NCI-H187 (cell line): ENCODE data around the gene VRK1.

Experiments
- DNase-seq, 2 experiments: peaks; one replicate each; lab custom pipeline; 2025; lab: John Stamatoyannopoulos, UW

Gene VRK1

DNA sequence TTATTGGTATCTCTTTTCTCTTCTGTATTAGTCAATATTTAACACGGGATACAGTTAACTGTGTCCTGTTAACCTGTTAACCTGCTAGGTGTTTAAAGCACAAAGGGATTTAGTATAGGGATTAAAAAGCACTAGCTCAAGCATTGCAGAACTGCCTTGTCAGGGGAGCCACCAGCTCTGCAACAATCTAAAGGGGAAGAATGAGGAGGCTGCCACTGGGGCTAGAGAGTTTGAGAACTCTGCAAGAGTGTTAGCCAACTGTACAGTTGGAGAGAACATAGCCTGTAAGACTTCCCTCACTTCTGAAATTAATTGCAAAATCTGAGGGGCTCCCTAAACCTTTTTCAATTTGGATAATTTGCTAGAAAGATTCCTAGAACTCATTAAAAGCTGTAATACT is 6.5 kb upstream of the VRK1 start:
- no peak for DNase-seq

DNA sequence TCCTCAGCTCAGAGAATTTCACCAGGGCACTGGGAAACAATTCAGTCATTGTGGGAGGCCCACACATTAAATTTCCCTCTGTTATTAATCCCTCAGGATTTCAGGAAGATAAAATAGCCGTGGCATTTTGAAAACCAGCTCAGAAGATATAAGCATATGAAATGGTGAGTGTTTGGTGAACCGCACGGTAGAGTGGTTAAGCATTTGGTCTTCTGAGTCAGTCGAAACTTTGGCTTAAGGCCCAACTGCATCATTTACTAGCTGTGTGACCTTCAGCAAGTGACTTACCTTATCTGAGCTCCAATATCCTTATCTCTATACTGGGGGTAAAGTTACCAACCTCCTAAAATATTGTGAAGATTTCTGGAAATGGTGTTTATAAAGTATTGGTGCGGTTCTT is 5.2 kb upstream of the VRK1 start:
- DNase-seq = no peak

DNA sequence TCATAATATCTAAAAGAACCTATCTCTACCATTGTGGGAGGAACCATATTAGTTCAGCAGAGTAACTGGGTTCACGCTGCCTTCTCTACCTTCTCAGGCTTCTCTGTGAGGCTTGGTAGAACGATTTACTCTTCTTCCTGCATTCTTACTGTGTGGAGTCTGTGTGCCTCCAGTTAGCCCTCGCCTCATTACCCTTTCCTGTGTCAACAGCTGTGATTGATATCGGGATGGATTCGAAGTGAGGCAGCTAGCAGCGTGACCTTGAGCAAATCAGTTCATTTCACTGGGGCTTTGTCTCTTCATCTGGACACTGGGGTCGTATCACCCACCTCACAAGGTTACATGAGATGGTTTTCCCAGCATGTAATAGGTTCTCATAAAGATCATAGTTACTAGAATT is 4.6 kb upstream of the VRK1 start:
- DNase-seq = no peak

DNA sequence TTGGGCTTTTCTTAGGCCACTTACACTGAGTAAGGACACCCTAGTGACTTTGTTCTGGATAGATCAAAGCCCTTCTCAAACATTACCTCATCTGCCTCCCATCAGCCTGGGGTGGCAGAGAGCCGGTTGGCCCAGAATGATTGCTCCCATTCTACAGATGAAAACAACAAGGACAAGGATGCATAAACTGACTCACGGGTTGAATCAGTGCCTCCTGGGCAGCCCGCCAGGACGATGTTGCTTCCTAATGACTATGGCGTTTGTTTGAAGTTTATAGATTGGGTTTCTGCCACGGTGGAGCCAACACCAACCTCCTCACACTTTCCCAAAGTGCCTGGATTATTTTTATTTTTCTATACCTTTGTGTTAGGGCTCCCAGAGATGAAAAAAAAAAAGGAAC is 3.6 kb upstream of the VRK1 start:
- DNase-seq = no peak

DNA sequence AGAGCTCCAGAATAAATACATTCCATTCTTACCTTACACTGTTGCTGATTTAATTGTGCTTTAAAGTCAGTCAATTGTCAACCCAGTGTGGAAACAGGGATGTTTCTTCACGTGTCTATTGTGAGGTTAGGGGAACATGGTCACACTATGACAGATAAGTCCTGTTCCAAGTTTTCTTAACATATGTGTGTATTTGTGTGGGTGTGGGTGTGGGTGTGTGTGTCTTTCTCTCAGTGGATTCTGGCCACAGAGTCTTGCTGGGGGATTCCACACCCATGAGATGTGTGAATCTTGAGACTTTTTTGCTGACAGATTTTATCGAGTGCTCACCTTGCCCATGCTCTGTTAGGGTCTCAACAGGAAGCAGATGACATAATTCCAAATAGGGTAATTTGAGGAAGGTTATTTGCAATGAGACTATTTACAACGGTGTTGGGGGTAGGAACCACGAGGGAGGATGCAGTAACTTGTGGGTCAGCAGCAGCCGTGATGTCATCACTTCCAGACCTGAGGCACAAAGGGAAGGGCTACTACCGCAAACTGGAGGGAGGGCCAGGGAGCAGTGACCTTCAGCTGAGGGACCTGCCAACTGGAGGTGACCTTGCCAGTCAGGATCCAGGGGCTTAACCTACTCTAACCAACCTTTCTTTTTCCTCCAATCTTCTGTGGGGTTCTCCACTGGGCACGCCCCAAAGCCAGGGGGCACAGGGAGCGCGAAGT is 1.9 kb upstream of the VRK1 start:
- DNase-seq = no peak

DNA sequence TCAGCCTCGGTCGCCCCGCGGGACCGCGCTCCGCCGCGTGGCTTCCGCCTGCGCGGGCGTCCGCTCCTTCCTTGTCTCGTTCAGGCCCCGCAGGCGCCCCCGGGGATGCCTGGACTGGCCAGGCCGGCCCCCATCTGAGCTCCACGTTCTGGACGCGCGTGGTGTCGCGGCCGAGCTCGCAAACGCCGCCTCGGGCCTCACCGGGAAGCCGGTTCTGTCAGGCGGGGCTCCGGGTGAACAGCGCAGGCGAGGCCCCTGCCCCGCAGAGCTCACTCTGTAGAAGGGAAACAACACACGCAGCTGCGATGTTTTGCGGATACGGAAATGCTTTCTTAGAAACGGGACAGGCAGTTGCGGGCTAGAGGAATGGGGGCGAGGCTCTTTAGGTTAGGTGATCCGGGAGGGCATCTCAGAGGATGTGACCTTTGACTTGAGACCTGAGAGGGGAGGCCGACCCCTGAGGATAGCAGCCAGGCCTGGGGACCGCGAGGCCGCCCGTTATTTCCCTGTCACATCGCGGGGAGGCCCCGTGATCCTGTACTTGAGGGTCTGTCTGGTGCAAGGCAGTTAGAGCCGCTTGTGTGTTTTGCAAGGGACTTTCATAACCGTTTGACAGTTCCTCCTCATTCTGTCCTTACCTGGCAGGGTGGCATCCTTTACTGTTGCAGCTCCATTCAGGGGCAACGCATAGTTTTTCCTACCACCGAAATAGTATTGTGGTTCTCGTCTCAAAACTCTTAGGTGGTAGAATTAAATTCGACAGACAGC is 584 bp downstream of the VRK1 start:
- no peak for DNase-seq

DNA sequence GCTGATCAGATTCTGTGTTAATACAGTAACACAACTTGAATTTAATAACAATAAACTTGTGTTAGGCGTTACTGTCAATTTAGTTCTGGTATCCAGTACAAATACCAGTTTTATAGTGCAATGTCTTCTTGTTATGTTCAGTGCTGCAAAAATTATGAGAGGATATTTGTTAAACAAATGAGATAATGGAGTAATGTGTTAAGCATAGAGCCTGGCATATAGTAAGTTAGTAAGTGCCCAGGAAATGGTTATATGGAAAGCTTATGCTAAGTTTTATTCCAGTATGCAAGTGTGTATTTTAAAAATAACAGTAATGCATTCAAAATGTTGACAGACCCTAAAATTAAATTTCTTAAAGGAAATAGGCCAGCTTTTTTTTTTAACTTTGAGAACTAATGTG is 1.8 kb downstream of the VRK1 start:
- no peak for DNase-seq

DNA sequence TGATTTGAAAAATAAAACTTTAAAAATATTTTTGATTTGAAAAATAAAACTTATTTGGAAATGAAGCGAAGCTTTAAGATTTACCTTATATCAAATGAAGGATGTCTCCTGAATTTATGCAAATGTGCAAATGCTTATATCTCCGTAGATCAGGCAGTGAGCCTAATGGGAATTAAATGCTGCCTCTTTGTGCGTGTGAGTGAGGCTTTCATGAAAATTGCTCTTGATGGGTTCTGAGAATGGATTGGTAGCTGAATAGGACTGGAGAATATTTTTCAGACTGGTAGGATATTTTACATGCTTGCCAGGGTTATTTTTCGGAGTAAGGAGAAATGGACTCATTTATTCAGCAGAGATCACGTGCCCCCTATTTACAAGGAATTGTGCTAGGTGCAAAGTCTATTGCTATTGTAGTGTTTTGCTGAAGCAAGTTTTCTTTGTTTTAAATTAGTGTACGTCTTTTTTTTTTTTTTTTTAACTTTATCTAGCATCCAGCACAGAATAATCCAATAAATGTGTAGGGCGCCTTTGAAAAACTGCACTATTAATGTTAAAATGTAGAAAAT is 2.4 kb downstream of the VRK1 start:
- DNase-seq = no peak

DNA sequence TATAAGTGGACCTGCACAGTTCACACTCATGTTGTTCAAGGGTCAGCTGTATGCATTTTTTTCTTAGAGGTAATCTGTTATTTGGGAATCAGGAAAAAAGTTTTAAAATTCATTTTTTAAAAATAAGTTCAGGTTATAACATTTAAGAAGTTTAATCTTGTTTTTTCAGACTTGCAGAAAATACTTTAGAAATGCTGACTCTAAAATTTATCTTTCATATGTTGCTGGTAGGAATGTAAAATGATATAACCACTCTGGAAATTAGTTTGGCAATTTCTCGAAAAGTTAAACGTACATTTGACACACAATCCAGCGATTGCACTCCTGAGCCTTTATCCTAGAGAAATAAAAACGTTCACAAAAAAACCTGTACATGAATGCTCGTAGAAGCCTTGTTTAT is 4.7 kb downstream of the VRK1 start:
- no peak for DNase-seq

DNA sequence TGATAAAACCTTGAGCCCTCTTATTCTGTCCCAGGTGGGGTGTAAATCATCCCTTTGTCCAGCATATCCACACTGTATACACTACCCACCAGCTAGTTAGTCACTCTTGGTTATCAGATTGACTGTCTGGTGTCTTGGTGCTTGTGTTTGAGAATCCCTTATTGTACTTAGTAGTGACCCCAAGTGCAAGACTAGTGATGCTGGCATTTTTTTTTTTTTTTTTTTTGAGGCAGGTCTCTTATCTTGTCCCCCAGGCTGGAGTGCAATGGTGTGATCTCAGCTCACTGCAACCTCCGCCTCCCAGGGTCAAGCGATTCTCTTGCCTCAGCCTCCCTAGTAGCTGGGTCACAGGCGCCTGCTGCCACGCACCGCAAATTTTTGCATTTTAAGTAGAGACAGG is 5.8 kb downstream of the VRK1 start:
- DNase-seq = no peak

DNA sequence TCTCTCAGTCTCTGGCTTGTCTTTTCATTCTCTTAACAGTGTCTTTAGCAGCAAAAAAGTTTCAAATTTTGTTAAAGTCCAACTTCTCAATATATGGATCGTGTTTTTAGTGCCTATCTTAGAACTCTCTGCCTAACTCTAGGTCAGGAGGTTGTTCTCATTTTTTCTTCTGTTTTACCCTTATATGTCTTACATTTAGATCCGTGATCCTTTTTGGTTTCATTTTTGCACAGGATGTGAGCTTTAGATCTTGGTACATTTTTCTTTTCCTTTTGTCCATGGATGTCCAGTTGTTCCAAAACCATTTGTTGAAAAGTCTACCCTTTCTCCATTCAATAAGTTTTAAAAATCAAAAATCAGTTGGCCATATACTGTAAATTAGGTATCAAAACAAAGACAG is 6.8 kb downstream of the VRK1 start:
- no peak for DNase-seq

DNA sequence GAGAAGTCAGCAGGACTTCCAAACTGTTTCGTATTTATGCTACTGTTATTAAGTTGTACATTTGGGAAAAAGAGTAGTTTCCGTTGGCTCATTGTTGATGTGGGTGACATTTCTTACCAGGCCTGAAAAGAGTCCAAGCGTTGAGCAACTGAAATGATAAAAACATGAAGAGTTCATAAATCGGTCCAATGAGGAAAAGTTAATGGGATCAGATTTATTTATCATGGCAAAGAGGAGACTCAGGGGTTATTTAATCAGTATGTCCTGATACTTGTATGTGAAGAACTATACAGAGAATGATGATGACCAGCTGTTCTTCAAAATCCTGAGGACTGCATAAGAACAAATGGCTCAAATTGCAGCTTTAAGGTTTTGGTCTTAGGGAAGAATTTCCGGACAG is 7.7 kb downstream of the VRK1 start:
- DNase-seq = no peak

DNA sequence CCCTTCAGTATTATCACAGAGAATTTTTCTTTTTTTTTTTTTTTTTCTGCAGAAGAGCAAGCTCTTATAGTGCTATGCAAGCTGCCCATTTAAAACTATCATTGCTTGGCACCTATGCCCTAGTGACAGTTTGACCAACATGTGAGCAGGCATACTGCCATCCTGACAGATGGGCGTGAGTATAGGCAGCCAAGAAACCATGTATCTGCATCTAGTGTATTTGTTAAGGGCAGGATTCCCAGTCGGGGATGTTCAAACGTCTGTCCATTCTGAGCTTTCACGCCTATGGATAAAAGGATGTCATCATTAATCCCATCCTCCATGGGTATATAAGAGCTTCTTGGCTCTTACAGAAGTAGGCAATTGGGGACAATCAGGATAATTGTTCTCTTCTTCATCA is 8.8 kb downstream of the VRK1 start:
- no peak for DNase-seq

DNA sequence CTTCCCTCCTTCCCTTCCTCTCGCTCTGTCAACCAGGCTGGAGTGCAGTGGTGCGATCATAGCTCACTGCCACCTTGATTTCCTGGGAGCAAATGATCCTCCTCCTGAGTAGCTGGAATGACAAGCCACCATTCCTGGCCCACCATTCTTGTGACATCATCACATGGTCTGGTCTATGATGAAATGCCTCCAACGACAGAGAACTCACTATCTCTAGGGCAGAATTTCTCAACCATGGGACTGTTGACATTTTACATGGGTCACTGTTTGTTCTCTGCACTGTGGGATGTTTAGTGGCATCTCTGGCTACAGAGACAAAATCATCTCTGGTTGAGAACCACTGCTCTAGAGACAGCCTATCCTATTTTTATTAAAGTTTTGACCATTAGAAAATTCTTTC is 9.7 kb downstream of the VRK1 start:
- DNase-seq = no peak

DNA sequence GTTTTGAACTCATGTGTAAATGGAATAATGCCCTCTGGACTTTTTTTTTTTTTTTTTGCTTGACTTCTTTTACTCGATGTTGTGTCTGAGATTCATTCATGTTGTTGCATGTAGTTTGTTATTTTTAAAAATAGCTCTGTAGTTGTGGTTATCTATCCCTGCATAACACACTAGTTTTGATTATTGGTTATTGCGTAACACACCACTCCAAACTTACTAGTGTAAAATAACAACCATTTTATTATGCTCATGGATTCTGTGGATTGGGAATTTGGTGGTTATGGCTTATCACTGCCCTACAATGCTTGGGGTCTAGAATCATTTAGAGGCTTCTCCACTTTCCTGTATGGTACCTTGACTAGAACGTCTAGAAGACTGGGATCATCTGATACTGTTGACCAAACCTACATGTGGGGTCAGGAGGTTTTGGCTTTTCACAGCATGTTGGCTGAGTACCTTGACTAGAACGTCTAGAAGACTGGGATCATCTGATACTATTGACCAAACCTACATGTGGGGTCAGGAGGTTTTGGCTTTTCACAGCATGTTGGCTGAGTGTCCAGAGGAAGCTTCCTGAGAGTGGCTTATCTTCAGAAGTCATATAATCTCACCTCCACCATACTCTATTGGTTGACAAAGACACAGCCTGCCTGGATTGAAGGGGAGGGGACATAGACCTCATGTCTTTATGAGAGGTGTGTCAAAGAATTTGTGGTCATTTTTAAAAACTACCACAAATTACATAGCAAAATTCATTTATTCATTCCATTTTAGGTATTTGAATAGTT is 11.6 kb downstream of the VRK1 start:
- no peak for DNase-seq

DNA sequence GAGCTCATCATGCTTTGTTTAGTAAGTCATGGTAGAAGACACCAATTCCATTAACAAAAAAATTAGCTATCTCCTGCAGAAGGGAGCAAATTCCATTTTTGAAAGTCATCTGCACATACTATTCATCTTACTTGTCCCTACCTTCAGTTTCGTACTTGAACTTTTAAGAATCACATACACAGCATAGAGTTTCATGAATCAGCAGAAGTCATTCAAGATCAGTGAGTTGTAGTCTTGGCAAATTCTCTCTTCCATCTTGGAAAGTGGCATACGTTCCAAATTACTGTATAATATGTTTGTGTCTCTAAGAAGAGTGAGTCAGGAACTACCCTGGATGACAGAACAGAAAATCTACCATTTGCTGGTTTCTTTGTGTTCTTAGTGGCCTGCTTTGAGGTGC is 14.1 kb downstream of the VRK1 start:
- no peak for DNase-seq

DNA sequence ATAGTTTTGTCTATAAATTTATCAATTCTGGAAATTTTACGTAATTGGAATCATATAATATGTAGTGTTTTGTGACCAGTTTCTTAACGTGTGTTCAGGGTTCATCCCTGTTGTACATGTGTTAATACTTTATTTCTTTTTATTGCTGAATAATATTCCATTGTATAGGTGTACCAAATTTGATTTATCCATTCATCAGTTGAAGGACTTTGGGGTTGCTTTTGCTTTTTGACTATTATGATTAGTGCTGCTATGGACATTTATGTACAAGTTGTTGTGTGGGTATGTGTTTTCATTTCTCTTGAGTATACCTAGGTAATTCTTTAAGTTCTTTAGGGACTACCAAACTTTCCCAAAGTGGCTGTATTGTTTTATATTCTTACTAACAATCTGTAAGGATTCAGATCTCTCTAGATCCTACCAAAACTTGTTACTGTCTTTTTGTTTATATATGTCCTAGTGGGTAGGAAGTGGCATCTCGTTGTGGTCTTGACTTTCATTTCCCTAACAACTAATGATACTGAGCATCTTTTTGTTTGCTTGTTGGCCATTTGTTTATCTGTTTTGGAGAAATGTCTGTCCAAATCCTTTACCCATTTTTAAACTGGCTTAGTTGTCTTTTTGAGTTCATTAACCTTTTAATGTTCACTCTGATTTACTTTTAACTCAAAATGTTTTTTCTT is 14.9 kb downstream of the VRK1 start:
- DNase-seq = no peak

DNA sequence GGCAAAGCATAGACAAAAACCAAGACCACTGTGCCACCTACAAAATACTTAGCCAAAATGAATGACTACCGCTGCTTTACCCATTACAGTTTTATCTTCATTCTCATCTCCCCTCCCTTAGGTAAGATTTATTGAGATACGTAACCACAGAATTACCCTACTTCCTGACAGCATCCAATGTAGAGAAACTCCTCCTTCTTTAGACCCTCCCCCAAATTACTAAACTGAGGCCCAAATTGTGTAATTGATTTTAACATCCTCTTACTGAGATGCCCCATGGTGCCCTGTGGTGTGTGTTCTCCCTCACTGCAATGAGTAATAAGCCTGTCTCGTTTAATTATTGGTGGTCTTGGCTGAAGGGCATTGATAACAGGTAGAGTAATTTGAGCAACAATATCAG is 19.1 kb downstream of the VRK1 start:
- no peak for DNase-seq

DNA sequence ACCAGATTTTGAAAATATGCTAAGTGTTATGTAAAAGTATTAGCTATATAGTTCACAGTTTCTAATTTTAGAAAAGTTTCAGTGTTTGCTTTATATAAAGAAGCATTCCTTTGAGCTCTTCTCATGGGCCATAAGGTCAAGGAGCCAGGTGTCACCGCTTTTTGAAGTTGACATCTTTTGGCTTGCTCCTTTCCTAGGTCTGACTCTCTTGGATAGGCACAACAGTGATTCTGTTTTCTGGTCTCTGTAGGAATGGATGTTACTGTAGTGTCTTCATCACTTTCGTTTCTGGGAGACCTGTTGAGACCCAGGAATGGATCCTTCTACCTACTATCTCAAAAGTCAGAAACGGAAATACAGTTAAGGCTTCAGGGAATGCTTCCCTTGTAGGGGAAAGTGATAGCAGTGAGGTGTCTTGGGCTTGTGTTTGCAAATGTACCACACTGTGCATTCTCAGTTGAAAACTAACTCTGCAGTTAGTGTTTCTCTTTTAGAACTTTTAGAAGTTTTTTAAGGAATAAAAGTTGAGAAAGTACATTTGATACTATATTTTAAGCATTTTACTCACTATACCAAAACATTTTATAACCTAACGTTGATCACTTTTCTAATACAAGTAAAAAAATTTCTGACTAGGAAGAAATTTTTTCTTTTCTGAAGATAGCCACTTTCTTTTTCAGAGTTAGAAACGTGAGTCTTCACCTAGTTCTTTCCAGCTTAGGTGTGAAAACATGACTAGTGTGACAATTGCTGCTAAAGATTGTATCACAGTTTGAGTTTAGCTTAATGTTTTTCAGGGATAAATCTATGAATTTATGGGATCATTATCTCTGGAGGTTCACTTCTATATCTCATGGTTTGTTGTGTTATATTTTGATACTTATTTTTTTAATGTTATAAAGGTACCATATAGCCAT is 20.8 kb downstream of the VRK1 start:
- no peak for DNase-seq

DNA sequence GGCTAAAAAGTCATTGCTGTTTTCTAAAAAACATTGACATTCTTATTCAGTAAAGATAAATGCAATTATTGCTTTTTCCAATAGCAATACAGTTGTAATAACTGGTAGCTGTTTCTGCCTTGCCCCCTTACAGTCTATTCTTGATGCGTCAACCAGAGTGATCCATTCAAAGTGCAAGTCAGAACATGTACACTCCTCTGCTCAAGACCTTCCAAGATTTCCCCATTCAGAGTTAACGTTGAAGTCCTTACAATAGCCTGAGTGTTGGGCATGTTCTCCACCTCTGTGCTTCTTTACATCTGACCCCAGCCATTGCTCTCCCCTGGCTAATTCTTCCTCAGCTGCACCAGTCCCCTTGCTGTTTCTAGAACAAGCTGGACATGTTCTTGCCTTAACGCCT is 24.3 kb downstream of the VRK1 start:
- DNase-seq = no peak

DNA sequence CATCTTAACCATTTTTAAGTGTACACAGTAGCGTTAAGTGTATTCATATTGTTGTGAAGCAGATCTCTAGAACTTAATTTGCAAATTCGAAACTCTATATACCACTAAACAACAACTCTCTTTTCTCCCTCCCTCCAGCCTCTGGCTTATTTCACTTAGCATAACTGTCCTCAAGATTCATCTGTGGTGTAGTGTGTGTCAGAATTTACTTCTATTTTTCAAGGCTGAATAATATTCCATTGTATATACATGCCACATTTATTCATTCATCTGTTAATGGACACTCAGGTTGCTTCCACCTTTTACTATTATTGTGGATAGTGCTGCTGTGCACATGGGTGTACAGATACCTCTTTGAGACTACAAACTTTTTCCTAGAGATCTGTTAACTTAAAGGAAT is 26.5 kb downstream of the VRK1 start:
- no peak for DNase-seq
